Spleen (tissue), 7 donors: Measurements from ENCODE around the gene SNRPA.

Source experiments
- POLR2AphosphoS5 ChIP-seq, 3 donors: sonication (generic); formaldehyde crosslinking; IDR thresholded peaks; one replicate each; pipeline ENCODE4 v1.5.1; 2017; ENCODE audit warnings: antibody characterized with exemption in 3 of 3
- TF ChIP-seq, protein P1 (sequence below), 11 experiments: fragments of 200-600 bp in 7 of 11; fragments of 450-650 bp in 4 of 11; sonication (generic) in 4 of 11; IDR thresholded peaks in 8 of 11; conservative IDR thresholded peaks in 3 of 11; 1 replicate in 7 of 11; 2 replicates in 4 of 11; pipeline versions ENCODE4 v1.4.0 to v1.8.0; 2016 to 2021; ENCODE audit warnings: antibody characterized with exemption in 11 of 11, inconsistent platforms in 4 of 11, mild to moderate bottlenecking in 1 of 11
- donor health status: DM: no; HTN: no; CAD: no; lungs with moderate emphysema.
- donor health status: DM: no; HTN: no; CAD: no.
- donor health status: DM: no; HTN: no; CAD: no.

DNA sequence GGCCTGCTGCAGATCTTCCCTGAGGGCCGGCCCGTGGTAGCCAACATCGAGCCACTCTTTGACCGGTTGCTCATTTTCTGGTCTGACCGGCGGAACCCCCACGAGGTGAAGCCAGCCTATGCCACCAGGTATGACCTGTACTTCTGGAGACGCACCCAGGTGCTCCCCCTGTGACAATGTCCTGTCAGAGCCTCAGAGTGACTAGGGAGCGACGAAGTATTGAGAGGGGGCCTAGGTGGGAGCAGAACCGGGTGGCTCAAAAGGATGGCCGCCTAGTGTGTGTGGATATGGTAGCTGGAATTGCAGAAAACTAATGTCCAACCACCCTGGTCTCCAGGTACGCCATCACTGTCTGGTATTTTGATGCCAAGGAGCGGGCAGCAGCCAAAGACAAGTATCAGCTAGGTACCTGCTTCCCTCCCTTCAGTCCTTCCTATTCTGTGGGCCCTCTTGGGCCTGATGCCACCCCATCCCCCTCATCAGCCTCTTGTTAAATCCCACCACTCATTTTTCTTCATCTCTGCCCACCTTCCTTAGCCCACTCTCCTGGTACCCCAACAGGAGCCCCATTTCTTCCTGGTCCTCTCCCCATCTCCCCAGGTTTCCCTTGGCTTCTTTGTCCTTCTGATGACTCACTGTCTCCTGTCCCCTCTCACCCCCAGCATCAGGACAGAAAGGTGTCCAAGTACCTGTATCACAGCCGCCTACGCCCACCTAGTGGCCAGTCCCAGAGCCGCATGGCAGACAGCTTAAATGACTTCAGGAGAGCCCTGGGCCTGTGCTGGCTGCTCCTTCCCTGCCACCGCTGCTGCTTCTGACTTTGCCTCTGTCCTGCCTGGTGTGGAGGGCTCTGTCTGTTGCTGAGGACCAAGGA is 56.4 kb downstream of the SNRPA start:
- TF ChIP-seq POLR2AphosphoS5 (IDR thresholded peaks at IDR 0.05) = peak in 2 of 3 donors; percentile 1 to 2
- TF ChIP-seq, protein P1, sequence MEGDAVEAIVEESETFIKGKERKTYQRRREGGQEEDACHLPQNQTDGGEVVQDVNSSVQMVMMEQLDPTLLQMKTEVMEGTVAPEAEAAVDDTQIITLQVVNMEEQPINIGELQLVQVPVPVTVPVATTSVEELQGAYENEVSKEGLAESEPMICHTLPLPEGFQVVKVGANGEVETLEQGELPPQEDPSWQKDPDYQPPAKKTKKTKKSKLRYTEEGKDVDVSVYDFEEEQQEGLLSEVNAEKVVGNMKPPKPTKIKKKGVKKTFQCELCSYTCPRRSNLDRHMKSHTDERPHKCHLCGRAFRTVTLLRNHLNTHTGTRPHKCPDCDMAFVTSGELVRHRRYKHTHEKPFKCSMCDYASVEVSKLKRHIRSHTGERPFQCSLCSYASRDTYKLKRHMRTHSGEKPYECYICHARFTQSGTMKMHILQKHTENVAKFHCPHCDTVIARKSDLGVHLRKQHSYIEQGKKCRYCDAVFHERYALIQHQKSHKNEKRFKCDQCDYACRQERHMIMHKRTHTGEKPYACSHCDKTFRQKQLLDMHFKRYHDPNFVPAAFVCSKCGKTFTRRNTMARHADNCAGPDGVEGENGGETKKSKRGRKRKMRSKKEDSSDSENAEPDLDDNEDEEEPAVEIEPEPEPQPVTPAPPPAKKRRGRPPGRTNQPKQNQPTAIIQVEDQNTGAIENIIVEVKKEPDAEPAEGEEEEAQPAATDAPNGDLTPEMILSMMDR (IDR thresholded peaks at IDR 0.05 in 8 of 11, conservative IDR thresholded peaks at IDR 0.05 in 3 of 11) = peak in 7 of 11 experiments; percentile 11 to 61 (median 45)
